GM19468 (cell line): ENCODE measurements around the gene OR2H2.

Source experiments
- ATAC-seq: cut with Tn5 transposase; IDR thresholded peaks from one replicate; pipeline ENCODE4 v1.9.1; 2021; ENCODE audit warnings: mild to moderate bottlenecking, moderate library complexity, moderate number of reproducible peaks; ENCODE audit not compliant: unreplicated experiment; ENCODE audit errors: extremely low read depth

OR2H2 gene

DNA sequence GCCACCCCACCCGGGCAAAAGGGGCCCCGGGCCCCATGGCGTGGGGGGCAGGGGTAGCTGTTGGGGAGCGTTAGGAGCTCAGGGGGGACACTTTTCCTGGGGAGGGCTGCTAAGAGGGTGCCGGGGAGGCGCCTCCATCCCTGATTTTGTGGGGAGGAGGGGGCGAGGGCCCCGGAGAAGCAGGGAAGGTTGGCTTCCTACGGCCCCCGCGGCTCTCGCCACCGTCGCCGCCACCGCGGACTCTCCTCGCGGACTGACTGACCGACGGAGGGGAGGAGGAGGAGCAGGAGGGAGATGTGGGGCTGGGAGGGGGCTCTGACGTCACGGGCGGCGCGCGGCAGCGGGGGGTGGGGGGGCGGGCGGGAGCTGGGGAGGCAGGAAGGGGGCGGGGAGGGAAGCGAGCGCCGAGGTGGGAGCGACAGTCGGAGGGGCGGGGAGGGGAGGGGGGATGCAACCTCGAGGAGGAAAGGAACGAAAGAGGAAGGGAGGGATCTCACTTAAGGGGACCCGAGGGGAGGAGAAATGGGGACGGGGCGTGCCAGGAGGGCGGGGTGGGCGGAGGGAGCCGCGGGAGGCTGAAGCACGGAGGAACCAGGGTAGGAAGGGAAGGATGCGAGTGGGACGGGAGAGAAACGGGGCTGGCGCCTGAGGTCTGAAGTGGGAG lies 43.0 kb downstream of the OR2H2 start:
- no peak for ATAC-seq

DNA sequence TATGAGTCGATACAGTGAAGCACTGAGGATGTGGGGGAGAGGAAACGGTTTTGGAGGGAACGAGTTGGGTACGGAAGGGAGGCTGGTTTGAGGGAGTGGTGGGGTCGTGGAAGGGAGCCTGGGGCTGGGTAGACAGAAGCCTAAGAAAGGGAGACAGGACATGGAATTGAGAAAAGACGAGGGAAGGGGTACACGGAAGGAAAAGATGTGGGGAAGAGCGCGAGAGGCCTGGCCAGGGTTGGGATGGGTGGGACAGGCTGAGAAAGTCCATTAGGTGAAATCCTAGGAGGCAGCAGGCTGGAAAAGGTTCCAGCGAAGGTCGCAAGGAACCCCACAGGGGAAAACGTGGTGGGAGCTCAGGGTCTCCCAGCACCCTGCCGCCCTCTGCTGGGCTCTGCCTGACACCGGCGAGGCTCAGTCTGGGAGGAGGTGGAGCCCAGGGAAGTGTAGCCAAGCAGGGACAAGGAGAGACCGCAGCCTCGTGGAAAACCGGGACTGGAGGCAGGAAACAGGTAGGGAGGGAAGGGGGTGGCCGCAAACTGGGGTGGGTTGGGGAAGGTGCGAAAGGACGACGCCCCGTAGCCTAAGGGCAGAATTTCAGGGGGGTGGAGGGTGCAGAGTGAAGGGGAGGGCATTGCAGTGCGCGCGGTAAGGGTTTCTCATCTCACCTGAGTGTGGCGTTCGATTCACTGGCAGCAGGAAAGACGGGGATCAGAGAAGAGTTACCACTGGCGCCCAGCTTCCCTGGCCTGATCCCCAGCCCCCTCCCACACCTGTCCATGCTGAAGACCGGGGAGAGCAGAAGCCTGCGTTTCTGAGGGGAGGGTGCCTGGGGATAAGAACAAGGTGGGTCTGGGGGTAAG lies 43.7 kb downstream of the OR2H2 start:
- no peak for ATAC-seq

DNA sequence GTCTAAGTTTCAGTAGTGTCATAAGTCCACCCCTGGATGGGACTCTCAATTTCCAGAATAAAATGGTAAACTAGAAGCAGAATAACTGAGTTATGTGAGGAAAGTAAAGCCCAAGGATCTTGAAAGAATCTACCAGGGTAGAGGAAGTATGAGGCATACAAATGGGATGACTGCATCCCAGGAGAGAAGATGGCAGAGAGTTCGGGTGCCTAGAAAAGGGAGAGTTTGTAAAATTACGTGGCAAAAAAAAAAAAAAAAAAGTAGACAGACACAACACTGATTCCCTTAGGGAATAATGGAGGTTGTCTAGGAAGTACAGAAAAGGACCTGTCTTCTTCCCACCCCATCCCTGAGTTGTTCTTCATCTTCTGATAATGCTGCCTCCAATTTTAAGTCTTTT lies 44.6 kb downstream of the OR2H2 start:
- ATAC-seq, result no peak

GRCh38 chr6:29630315-29630714 lies 45.4 kb downstream of the OR2H2 start:
- no peak for ATAC-seq

DNA sequence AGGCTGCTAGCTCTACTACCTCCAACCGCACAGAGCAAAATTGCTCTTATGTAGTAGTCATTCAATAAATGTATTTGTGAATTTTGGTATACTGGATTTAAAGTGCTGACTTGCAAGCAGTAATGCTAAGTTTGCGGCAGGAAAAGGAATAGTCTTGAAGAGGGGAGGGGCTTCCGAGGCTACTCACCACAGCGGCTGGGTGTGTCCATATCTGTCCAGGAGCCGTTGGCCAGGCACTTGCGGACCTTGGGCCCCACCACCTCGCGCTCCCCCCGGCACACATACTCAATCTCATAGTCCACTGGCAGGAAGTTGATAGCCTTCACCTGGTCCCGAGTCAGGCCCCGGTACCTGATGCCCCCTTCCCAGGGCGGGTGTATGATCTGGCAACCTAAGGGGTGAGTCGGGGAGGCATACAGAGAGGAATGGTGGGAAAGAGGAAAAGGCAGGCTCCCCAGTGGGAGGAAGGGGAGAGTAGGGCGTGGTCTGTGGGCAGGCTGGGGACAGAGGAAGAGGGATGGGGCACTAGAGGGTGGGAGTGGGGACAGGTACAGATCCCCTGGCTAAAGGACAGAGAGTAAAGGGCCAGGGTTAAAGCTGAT lies 46.4 kb downstream of the OR2H2 start:
- no peak for ATAC-seq

DNA sequence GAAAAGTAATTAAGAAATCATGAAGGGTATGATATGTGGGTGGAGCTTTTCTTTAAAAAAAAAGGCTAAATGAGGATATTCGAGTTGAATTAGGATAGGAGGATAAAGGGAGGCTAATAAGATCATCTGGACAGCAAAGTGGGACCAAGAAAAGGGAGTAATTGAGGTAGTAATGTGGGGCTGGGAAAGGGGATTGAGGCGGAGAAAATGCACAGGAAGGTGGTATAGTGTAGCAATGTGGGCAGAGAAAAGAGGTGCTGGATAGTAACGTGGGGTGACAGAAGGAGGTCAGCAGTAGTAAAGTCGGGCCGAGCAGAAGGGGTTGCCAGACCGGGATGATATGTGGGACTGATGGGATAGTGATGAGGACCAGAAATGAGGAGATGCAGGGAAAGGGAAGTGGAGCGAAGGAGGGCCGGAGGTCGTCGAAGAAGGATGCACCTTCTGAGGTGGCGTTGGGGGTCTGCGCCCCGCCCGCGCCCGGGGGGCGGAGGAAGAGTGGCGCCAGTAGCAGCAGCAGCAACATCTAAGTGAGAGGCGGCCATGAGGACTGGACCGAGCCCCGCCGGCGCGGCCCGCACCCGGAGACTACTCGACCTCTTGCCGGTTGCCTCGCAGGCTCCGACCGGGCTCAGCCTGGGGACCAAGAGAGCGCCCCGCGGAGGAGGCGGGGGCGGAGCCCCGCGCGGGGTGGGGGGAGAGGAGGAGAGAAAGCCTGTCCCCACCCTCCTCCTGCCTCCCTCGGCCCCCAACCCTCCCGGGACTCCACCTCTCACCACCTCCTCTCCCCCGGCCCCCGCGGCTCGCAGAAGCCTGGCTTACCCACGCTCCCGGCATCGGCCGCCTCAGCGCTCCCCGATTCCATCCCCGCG lies 47.2 kb downstream of the OR2H2 start:
- ATAC-seq, result no peak

- ATAC-seq, result no peak
These were observed 48.0 kb downstream of the OR2H2 start, which contains the start of gene GABBR1 for GRCh38 chr6:29632789-29633533. GABBR1 (minus strand) TSS chr6:29633183; CDS start chr6:29632385, 798 bp downstream.

DNA sequence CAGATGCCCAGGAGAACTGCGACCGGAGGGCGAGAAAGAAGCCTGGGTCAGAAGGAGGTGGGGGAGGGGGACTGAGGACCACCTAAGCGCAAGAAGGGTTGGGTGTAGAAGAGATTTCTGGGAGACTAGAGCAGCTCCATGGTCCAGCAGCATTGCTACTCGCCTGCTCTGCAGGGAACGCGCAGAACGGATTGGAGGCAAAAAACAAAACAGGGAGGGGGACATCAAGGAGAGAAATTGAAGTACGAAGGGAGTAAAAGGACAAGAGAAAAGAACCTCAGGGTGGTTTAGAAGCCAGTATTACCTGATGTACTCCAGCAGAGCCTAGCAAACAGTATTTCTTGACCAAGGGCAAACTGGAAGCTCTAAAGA lies 48.6 kb downstream of the OR2H2 start:
- no peak for ATAC-seq

- ATAC-seq, result no peak
These were observed 52.3 kb downstream of the OR2H2 start for GRCh38 chr6:29637247-29637646.
